SK-N-MC (cell line): ENCODE data around the gene SPTLC3.

Source experiments
- EZH2 ChIP-seq: fragments of 200-600 bp; sonication (generic); IDR thresholded peaks from one replicate; pipeline ENCODE4 v1.6.1; 2017; ENCODE audit warnings: antibody characterized with exemption
- FOXP2 ChIP-seq: optimal IDR thresholded peaks from 2 replicates; pipeline ENCODE3; 2011; ENCODE audit warnings: mild to moderate bottlenecking, moderate library complexity; ENCODE audit not compliant: insufficient read depth; ENCODE audit errors: extremely low read length, control extremely low read depth
- POLR2AphosphoS5 ChIP-seq: IDR thresholded peaks from 2 replicates; pipeline ENCODE4 v1.6.1; 2012; ENCODE audit warnings: mild to moderate bottlenecking, low read depth, low read length, borderline replicate concordance

- no peak for TF ChIP-seq EZH2
- no peak for TF ChIP-seq POLR2AphosphoS5
- no peak for TF ChIP-seq FOXP2
These were observed 23.9 kb upstream of the SPTLC3 start for GRCh38 chr20:12984863-12985262.
